HG03565 (cell line): ENCODE measurements around the gene G6PD.
"Not testable (repeated sequence)": the region's sequence is repeated elsewhere in the genome, so short reads cannot be mapped to it uniquely, and the experiment has no call there.

ENCODE experiments used
- ATAC-seq: cut with Tn5 transposase; IDR thresholded peaks from one replicate; pipeline ENCODE4 v1.9.1; 2021; ENCODE audit warnings: mild to moderate bottlenecking, moderate library complexity; ENCODE audit not compliant: unreplicated experiment

Gene G6PD

DNA sequence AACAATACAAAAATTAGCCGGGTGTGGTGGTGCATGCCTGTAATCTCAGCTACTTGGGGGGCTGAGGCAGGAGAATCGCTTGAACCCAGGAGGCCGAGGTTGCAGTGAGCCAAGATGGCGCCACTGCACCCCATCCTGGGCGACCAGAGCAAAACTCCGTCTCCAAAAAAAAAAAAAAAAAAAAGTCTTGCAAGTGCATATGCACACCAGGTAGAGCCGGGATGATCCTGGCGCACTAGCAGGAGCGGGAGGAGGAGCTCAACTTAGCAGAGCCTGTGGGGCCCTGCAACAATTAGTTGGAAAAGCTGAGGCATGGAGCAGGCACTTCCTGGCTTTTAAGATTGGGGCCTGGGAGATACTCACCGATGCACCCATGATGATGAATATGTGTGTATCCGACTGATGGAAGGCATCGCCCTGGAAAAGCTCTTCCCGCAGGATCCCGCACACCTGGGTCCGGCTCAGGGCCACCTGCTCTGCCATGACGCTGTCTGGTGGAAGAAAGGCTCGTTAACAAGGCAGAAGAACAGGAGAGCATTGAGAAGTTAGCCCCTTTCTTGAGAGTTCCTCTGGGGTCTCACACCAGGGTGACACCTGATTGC, 872 bp downstream of the G6PD start:
- ATAC-seq, result no peak

DNA sequence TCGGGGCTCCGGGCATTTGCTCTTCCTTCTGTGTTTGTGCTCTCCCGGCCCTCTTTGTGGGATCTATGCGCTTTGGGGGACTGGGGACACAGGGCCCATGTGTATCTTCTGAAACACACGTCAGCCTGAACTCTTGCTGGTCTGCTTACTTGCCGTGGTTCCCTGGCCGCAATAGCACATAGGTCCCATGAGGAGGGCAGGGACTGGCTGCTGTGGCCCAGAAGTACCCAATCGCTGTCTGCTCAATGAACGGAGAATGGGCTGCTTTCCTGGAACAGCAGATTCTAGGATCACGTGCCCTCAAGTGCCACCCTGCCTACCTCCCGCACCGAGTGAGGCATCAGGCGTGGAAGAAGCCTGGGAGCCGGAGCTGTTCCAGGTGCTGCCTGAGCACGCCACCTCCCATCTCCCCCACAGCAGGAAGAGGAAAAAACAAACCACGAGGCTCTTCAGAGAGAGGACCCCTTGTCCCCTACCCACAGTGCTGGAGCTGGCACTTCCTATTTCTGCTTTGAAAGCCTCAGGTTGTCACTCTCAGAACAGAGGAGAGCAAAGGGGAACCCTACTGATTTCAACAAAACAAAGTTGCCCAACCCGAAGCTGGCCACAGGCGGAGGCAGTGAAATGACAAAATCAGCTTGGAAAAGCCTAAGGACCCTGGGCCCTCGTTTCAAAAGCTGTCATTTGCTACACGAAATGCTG, 3.8 kb downstream of the G6PD start:
- no peak for ATAC-seq

DNA sequence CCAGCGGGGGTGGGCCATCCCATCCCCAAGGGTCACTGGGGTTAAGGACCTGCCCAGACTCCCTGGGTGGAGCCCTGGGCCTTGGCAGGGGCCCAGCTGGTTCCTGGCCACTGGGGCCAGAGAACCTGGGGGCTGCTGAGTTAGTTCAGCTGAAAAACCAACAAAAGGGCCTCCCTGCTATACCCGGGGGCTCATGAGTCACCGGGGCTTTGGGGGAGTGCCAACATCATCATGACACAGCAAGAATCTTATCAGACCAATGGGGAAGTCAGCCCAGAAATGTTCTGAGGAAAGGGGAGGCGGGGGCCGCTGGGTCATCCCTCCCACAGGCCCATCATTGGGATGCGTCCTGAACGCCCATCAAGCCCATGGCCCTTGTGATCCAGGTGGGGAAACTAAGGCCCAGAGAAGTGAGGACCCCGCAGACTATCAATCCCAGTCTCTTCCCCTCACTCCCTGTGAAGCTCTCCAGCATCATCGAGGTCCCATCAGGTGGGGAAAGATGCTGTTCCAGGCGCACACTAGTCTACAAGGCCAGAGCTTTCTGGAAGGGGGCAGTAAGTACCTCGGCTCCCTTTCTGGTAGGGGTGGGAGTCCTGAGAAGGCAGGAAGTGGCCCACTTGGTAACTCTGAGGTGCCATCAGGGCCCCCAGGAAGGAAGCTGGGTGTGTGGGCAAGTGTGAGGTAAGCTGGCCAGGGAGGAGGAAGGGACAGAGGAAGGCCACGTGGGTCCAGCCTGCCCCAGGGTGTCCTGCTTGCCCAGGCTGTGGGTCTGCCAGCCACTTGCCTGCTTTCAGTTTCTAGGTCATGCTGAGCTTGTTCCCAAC, 4.5 kb downstream of the G6PD start:
- no peak for ATAC-seq

DNA sequence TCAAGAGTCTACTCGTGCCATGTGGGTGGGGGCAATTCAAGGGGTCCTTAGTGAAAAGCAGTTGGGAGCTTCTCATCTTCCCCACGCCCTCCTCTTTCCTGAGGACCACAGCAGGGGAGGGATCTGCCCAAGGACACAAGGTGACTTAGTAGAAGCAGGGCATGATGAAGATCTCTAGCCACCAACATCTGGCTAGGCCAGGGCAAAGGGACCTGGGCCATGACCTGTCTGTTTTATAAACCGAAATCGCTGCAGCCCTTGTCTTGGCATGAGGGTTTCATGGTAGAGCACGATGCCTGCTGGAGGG, 5.1 kb downstream of the G6PD start:
- no peak for ATAC-seq

DNA sequence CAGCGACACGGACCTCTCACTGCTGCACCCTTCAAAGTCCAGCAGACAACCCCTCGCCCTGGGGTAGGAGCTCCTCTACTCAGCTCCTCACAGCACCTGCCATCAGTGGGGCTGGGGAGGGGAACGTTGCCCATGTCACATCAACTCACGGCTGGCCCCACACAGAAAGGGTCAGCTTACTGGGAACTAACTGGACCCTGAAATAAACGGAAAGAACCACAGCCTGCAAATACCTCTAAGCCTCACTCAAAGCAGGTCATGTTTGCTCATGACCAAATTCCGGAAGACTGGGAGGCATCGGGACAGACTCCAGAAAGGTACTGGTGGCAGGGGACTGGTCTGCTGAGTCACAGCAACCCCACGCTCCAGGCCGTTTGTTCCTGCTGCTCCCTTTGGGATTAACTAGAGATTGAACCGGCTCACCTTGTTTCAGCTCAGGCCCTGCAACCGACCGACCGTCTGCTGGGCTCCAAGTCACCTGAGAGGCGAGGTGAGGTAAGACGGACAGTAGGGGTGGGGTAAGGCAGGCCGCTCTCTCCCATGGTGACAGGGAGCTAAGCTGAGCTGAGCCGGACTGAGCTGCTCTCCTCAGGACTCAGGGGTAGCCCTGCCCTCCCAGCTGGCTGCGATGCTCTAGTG, 5.6 kb downstream of the G6PD start:
- ATAC-seq, result no peak

DNA sequence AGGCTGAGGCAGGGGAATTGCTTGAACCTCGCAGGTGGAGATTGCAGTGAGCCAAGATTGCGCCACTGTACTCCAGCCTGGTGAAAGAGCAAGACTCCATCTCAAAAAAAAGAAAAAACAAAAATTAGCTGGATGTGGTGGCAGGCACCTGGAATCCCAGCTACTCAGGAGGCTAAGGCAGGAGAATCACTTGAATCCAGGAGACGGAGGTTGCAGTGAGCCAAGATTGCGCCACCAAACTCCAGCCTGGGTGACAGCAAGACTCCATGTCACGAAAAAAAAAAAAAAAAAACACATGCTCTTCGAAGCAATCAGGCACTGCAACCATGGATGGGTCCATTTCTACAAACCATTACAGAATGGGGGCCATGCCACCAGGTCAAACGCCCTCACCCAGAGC, 6.3 kb downstream of the G6PD start:
- ATAC-seq, result not testable (repeated sequence)

DNA sequence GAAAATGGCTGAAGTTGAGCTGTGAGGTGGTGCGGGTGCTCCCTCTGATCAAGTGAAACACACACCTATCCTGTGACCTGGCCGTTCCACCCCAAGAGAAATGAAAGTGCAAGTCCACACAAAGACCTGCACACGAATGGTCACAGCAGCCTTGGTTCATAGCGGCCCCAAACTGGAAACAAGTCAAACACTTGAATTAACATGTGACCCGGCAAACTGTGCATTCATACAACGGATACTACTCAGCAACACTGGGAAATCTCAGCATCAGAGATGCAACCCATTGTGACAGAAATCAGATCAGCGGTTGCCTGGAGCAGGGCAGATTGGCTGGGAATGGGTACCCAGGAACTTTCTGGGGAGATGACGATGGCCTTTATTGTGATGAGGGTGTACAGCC, 7.6 kb downstream of the G6PD start:
- ATAC-seq, result no peak

DNA sequence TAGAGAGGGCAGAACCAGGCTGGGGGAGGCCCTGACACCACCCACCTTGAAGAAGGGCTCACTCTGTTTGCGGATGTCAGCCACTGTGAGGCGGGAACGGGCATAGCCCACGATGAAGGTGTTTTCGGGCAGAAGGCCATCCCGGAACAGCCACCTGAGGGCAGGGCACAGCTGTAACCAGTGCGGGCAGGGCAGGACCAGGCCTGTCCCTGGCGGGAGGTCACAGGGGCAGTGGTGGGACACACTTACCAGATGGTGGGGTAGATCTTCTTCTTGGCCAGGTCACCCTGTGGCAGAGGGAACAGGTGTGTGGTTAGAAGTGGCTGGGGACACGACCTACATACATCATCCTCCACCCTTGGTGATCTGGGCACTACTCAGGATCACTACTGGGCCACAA, 10.8 kb downstream of the G6PD start:
- ATAC-seq, result no peak

DNA sequence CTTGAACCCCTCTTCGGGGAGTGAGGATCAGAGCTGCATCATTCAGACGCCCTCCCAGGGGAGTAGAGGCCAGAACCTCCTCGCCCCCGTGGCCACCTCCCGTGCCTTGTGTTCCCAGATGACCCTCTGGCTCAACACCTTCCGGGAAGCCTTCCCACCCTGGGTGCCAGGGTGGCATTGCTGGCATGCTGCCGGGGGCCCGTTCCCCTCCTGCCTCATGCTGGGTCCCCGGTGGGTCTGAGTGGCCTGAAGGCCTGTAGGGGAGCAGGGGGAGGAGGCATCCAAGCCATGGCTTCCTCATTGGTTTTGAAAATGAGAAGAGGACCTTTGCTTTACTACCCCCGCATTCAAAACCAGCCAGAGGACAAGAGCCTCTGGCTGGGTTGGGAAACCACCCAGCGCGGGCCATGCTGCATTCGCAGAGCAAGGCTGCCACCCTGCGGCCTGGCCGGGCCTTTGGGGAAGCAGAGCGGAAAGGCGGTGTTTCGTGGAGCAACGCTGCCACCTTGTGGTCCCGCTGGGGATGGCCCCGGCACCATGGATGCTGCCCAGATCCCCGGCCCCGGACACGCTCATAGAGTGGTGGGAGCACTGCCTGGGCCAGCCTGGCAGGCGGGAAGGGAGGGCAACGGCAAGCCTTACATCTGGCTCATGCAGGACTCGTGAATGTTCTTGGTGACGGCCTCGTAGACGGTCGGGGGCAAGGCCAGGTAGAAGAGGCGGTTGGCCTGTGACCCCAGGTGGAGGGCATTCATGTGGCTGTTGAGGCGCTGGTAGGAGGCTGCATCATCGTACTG, 11.9 kb downstream of the G6PD start:
- no peak for ATAC-seq

DNA sequence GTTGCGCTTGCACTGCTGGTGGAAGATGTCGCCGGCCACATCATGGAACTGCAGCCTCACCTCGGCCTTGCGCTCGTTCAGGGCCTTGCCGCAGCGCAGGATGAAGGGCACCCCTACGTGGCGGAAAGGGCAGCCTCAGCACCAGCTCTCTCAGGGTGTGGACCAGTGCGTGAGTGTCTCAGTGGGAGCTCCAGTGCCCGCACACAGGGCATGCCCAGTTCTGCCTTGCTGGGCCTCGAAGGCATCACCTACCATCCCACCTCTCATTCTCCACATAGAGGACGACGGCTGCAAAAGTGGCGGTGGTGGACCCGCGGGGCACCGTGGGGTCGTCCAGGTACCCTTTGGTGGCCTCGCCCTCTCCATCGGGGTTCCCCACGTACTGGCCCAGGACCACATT, 14.0 kb downstream of the G6PD start:
- no peak for ATAC-seq

DNA sequence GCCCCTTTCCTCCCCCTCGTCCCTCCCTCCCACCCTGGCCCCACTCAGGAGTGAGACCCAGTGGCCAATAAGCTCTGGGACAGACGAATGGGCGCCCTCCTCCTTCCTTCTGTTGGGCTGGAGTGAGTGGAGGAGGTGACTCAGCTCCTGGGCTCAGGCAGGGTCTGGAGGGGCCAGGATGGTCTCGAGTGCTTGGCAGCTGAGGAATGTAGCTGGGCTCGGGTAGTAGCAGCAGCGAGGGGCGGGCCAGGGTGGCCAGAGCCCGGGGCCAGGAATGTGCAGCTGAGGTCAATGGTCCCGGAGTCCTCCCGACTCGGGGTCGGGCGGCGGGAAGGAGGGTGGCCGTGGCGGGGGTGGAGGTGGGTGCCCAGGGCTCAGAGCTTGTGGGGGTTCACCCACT, 15.0 kb downstream of the G6PD start:
- no peak for ATAC-seq

DNA sequence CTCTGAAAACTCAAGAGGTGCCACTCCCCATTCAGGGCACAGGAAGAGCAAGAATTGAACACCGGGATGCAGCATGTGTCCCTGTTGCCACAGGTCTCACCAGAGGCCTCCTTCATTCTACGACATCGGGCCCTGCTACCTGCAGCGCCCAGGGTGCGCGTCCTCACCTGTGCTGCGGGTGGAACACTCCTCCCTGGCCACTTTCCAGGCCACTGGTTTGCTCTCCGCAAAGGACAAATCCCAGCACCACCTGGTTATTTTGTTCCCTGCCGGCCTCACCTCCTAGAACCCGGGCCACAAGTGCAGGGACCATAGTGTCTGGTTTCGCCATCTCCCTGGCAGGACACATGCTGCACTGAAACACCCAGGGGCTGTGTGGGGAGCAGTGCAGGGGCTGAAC, 16.4 kb downstream of the G6PD start:
- ATAC-seq, result no peak

DNA sequence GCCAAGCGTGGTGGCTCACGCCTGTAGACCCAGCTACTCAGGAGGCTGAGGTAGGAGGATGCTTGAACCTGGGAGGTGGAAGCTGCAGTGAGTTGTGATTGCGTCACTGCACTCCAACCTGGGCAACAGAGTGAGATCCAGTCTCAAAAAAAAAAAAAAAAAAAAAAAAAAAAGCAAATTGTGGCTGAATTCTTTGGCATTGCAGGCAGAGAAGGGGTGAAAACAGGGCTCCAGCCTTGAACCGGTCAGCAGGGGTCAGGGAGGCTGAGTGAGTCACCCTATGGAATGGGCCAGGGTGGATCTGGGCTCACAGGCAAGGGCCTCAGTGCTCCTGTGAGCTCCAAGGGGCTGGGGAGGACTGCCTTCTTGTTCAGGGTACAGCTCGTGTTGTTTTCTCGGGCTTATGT, 17.4 kb downstream of the G6PD start:
- ATAC-seq, result no peak

DNA sequence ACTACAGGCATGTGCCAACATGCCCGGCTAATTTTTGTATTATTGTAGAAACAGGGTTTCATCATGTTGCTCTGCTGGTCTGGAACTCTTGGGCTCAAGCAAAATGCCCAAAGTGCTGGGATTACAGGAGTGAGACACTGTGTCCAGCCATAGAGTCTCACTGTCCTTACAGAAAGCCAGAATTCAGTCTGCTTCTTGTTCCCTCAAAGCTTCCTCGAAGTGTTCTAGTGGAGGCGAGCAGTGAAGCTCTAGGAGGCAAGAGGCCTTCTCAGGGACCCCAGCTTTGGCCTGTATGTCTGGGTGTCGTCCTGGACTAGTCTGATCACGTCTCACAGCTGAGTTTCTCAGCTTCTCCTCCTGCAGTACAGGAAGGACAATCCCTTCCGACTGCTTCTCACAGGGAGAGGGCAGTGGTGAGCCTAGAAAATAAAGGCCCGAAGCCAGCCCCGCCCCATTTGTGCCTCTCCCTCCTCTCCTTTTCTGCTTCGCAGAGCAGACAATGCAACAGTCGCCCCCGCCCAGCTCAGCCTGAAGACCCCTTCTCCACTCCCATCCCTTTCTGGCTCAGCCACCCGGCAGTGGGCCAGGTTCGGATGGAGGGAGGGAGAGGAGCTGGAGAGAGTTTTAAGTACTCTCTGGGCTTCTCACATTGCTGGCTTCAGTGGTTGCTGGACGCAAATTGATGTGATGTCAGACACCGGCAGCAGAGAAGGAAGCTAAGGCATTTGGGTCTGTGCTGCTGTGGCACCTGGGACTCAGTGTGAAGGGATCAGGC, 19.6 kb downstream of the G6PD start:
- ATAC-seq, result no peak

DNA sequence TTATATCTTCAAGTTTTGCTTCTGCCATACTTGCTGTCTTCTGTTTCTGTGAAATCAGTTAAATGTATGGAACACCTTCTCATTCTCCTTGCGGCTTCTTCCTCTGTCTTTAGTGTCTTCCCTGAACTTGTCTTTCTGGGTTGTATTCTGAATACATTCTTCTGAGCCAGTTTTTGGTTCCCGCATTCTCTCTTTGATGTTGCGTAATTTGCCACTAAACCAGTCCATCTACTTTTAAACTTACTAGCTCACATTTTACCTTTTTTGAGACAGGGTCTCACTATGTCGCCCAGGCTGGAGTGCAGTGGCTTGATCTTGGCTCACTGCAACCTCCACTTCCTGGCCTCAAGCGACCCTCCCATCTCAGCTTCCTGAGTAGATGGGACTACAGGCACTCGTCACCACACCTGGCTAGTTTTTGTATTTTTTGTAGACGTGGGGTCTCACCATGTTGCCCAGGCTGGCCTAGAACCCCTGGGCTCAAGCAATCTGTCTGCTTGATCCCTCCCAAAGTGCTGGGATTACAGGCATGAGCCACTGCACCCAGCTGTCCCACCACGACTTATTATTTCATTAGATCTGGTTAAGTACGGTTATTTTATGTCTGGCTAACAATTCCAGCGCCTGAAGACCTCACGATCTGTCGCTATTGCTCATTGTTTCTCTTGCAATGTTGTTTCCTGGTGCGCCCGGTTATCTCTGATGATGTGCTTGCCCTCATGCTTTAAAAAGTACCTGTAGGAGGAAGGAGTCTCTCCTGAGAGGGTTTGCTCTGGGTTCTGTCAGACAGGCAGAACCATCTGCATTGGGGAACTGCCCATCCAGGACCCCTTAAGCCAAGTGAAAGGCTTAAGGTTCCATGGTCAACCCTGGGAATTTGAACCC, 20.8 kb downstream of the G6PD start:
- ATAC-seq, result no peak

DNA sequence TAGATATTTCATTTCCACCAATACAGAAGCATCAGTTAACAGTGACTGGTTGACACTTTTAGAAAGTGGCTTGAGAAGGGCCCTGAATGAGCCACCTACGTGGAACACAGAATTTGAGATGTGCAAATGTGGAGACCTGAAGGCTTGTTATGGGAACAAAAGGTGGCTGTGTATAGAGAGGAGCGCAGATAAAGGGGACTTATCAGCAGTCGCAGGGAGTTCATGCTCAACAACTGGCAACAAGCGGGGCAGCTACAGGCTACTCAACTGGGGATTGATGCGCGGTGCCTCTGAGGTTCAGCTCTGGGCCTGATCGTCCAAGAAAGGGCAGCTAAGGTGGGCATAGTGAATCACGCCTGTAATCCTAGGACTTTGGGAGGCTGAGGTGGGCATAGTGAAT, 27.3 kb downstream of the G6PD start:
- no peak for ATAC-seq

DNA sequence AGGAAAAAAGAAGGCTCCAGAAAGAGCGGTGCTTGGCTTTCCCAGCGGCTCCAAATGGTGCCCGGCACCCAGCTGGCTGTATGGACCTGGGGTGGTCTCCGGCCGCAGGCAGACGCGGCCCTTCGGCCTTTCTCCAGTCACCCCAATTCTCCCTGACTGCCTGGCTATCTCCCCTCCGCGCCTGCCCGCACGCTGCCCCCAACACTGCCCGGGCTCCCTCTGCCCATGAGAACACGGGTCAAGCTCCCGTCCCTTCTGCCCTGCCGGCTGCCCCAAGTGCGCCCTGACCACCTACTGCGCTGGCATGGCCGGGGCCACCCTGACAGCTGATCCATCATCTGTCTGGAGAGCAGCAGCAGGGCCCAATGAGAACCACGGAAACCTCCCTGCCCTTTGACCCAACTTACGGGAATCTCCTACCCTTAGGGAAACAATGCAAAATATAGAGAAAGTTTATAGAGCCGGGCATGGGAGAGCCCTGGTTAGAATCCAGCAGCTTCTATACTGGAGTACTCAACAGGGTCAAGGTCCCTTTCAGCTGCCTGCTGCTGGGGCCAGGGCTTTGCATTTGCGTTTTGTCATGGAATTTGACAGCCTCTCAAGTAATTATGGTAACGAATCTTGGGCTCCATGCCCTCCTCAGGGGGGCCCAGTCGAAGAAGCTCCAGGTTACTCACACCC, 29.4 kb downstream of the G6PD start:
- no peak for ATAC-seq

DNA sequence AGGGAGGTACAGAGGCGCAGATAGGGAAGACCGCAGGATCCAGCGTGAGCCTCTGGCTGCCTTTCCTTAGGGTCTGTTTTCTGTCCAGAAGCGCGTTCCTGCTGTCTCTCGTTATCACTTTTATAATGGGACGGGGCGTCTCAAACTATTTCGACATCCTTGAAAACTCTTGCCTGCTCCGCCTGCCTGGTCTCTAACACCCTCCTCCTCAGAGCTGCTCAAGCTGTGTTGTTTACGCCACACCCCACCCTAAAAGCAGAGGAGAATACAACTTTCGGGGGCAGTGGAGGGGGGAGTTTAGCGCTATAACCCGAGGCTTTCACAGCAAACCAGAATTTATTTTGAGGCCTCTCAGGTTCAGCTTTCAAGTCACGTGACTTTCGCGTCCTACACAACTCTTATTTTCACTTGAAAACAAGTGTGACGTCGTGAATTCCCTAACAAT, 30.0 kb downstream of the G6PD start:
- no peak for ATAC-seq
